ENCODE results near the gene KRTAP4-4. TPM values are rescaled to one million over a fixed set of nuclear protein-coding genes. Genes with fewer than 3 reads are reported as not detected.
"Not testable (repeated sequence)": the region's sequence is repeated elsewhere in the genome, so short reads cannot be mapped to it uniquely, and the experiment has no call there.

KRTAP4-4 gene
- total and polyA plus RNA-seq, 8 donors: not detected

DNA sequence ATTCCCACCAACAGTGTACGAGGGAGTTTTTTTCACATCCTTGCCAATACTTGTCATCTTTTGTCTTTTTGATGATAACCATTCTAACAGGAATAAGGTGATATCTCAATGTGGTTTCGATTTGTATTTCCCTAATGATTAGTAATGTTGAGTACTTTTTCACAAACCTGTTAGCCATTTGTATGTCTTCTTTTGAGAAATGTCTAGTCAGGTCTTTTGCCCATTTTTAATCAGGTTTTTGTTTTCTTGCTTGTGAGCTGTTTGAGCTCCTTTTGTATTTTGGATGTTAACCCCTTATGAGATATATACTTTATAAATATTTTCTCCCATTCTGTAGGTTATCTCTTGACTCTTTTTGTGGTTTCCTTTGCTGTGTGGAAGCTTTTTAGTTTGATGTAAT is 9.0 kb downstream of the KRTAP4-4 start:
- Histone ChIP-seq H3K4me3 (no peak overlapping the region), H3K27ac (no peak overlapping the region), H3K4me1 (no peaks in the 10 kb centered on the region), H3K9me3 (no peaks in the 10 kb centered on the region), H3K27me3 (peaks cover 0 to 19% (median 0%) of the 10 kb centered on the region in 3 donors), H3K36me3 (no peaks in the 10 kb centered on the region)
- intact Hi-C loops (cut with DNase I; ENCODE audit: low total_unique reads): no loop called here
- 67 to 85% (median 73%) methylated on average over 2 of the region's 2 CpGs for WGBS, 5 donors
- TF ChIP-seq EP300 (IDR thresholded peaks at IDR 0.05) (no peak), POLR2A (IDR thresholded peaks at IDR 0.05) (no peak), CTCF (IDR thresholded peaks at IDR 0.05) (no peak), POLR2AphosphoS5 (IDR thresholded peaks at IDR 0.05) (no peak)
- DNase-seq: no peak

DNA sequence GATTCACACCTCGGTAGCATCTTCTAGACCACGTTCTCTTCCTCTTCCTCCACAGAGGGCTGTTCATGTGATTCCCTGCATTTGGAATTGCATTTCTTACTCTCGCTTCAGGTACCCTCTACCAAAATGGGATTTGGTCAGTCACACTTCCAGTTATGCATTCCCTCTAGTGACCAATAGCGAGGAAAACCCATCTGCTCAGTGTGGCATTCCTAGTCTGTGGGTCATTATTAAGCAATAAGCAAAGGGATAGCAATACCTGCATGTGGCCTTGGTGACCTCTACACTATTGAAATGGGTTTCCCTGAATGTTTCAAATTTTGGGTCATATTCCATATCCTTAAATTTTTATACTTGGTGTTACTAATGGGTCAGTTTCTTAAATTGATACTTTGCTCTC is 10.5 kb downstream of the KRTAP4-4 start:
- TF ChIP-seq POLR2A (IDR thresholded peaks at IDR 0.05): no peak
- TF ChIP-seq POLR2AphosphoS5 (IDR thresholded peaks at IDR 0.05): no peak
- TF ChIP-seq CTCF (IDR thresholded peaks at IDR 0.05): no peak
- no peak for TF ChIP-seq EP300 (IDR thresholded peaks at IDR 0.05)
- no peak overlapping the region for H3K27ac ChIP-seq
- H3K9me3 ChIP-seq: no peaks in the 10 kb centered on the region
- no peaks in the 10 kb centered on the region for H3K4me1 ChIP-seq
- no peak overlapping the region for H3K4me3 ChIP-seq
- H3K27me3 ChIP-seq: peaks cover 0 to 17% (median 0%) of the 10 kb centered on the region in 3 donors
- DNase-seq: no peak
- intact Hi-C loops (cut with DNase I; ENCODE audit: low total_unique reads): no loop called here
- H3K36me3 ChIP-seq: no peaks in the 10 kb centered on the region
- WGBS, 5 donors: 78 to 86% (median 84%) methylated on average over 4 of the region's 4 CpGs

DNA sequence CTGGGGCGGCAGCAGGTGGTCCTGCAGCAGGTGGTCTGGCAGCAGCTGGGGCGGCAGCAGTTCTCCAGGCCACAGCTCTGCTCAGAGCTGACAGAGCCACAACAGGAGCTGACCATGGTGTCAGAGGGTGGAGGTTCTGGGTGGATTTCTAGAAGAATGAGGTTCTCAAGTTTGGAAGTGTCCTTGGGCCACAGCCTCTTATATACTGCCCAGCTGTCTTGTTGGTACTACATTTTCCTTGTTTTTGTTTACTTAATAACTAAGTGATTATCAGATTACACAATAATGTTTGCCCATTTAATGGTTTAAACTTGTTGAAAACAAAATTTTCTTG is 10.9 kb downstream of the KRTAP4-4 start, which contains the start of gene KRTAP4-5:
KRTAP4-5 (minus strand) TSS at position 174 of the 334 bp plus-strand sequence; CDS start at position 116, 58 bp downstream.
- Histone ChIP-seq H3K27me3 (peaks cover 0 to 17% (median 0%) of the 10 kb centered on the region in 3 donors), H3K27ac (no peak within 1 kb of the TSS), H3K4me1 (no peaks in the 10 kb centered on the region), H3K9me3 (no peaks in the 10 kb centered on the region), H3K4me3 (no peak within 1 kb of the TSS), H3K36me3 (no peaks in the 10 kb centered on the region)
- no peak for TF ChIP-seq POLR2A (IDR thresholded peaks at IDR 0.05)
- no peak for TF ChIP-seq EP300 (IDR thresholded peaks at IDR 0.05)
- no peak for TF ChIP-seq POLR2AphosphoS5 (IDR thresholded peaks at IDR 0.05)
- no peak for TF ChIP-seq CTCF (IDR thresholded peaks at IDR 0.05)
- WGBS, 5 donors: 50 to 59% (median 57%) methylated on average over 2 of the region's 2 CpGs
- DNase-seq: no peak
- intact Hi-C loops (cut with DNase I; ENCODE audit: low total_unique reads): no loop called here

DNA sequence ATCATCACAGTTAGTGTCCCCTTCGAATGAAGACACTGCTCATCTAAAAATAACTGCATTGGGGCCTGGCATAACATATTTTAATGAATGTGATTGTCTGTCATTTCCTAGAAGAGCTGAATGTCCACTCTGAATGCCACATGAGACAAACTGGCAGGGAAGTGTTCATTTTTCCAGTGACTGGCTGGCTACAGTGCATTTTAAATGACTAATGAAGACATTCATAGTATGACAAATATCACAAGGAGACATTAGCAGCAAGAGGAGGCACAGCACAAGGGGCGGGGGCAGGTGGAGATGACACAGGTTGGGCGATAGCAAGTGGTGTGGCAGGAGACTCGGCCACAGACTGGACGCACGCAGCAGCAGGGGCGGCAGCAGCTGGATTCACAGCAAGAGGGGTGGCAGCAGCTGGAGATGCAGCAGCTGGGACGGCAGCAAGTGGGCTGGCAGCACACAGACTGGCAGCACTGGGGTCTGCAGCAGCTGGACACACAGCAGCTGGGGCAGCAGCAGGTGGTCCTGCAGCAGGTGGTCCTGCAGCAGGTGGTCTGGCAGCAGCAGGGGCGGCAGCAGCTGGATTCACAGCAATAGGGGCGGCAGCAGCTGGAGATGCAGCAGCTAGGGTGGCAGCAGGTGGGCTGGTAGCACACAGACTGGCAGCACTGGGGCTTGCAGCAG is 11.4 kb downstream of the KRTAP4-4 start:
- H3K4me3 ChIP-seq; H3K36me3 ChIP-seq; H3K4me1 ChIP-seq; intact Hi-C loops (cut with DNase I; ENCODE audit: low total_unique reads); DNase-seq; H3K9me3 ChIP-seq; H3K27ac ChIP-seq: not testable (repeated sequence)
- 71 to 83% (median 78%) methylated on average over 8 to 10 of the region's 10 CpGs for whole genome bisulfite sequencing, 5 donors
- H3K27me3 ChIP-seq: peaks cover 0 to 13% (median 0%) of the 10 kb centered on the region in 3 donors

GRCh38 chr17:41147531-41148204 is 12.9 kb downstream of the KRTAP4-4 start:
- DNase-seq: no peak
- H3K4me3 ChIP-seq: no peak overlapping the region
- 70 to 96% (median 92%) methylated on average over 2 of the region's 2 CpGs for WGBS, 5 donors
- TF ChIP-seq POLR2A (IDR thresholded peaks at IDR 0.05) (no peak), CTCF (IDR thresholded peaks at IDR 0.05) (no peak), EP300 (IDR thresholded peaks at IDR 0.05) (no peak)
- no peak overlapping the region for H3K27ac ChIP-seq
- intact Hi-C loops (cut with DNase I; ENCODE audit: low total_unique reads): no loop called here
- peaks cover 0 to 13% (median 0%) of the 10 kb centered on the region in 3 donors for H3K27me3 ChIP-seq
- H3K9me3 ChIP-seq: peaks cover 0 to 18% (median 15%) of the 10 kb centered on the region in 4 donors
- H3K36me3 ChIP-seq: no peaks in the 10 kb centered on the region
- no peaks in the 10 kb centered on the region for H3K4me1 ChIP-seq

Measured in stomach (tissue), 9 donors.